Measurements from ENCODE around the gene TCERG1L.

Gene TCERG1L

GRCh38 chr10:131314799-131315198 lies 3.3 kb upstream of the TCERG1L start:
- no peak for DNase-seq

- DNase-seq = no peak
Measured at GRCh38 chr10:131314148-131314547, 2.6 kb upstream of the TCERG1L start.

GRCh38 chr10:131313377-131313776 lies 1.9 kb upstream of the TCERG1L start:
- no peak for DNase-seq

GRCh38 chr10:131312478-131312836 lies 936 bp upstream of the TCERG1L start:
- DNase-seq = no peak

- no peak for DNase-seq
Measured at GRCh38 chr10:131311402-131311660, 190 bp downstream of the TCERG1L start.

GRCh38 chr10:131310551-131311401 lies 745 bp downstream of the TCERG1L start:
- no peak for DNase-seq

- DNase-seq = no peak
Measured at GRCh38 chr10:131310142-131310541, 1.4 kb downstream of the TCERG1L start.

GRCh38 chr10:131300508-131300907 lies 11.0 kb downstream of the TCERG1L start:
- no peak for DNase-seq

- no peak for DNase-seq
Measured at GRCh38 chr10:131290781-131291180, 20.7 kb downstream of the TCERG1L start.

GRCh38 chr10:131288648-131289047 lies 22.9 kb downstream of the TCERG1L start:
- DNase-seq = no peak

GRCh38 chr10:131282961-131283360 lies 28.6 kb downstream of the TCERG1L start:
- DNase-seq = no peak

GRCh38 chr10:131280101-131280500 lies 31.4 kb downstream of the TCERG1L start:
- DNase-seq = no peak

- DNase-seq = no peak
Measured at GRCh38 chr10:131279516-131279915, 32.0 kb downstream of the TCERG1L start.

GRCh38 chr10:131277969-131278368 lies 33.6 kb downstream of the TCERG1L start:
- DNase-seq = no peak

- no peak for DNase-seq
Measured at GRCh38 chr10:131277278-131277677, 34.2 kb downstream of the TCERG1L start.

- DNase-seq = no peak
Measured at GRCh38 chr10:131275691-131276090, 35.8 kb downstream of the TCERG1L start.

GRCh38 chr10:131274883-131275282 lies 36.6 kb downstream of the TCERG1L start:
- no peak for DNase-seq

- no peak for DNase-seq
Measured at GRCh38 chr10:131274133-131274880, 37.2 kb downstream of the TCERG1L start.

- DNase-seq = no peak
Measured at GRCh38 chr10:131273476-131273875, 38.0 kb downstream of the TCERG1L start.

GRCh38 chr10:131272897-131273451 lies 38.5 kb downstream of the TCERG1L start:
- DNase-seq = no peak

- no peak for DNase-seq
Measured at GRCh38 chr10:131271966-131272365, 39.6 kb downstream of the TCERG1L start.

GRCh38 chr10:131271195-131271880 lies 40.2 kb downstream of the TCERG1L start:
- DNase-seq = no peak

GRCh38 chr10:131270461-131271190 lies 40.9 kb downstream of the TCERG1L start:
- no peak for DNase-seq
